CD4-positive, alpha-beta memory T cell (primary cell): Measurements from ENCODE around the gene LCE1C. TPM values are rescaled to one million over a fixed set of nuclear protein-coding genes. Genes with fewer than 3 reads are reported as not detected.

Experiments used
- CTCF ChIA-PET: fragments of 350-600 bp; sonication (Branson Sonifier 250); formaldehyde crosslinking; loops from one replicate; lab custom pipeline; 2021; ENCODE audit warnings: inconsistent platforms; ENCODE audit not compliant: partially characterized antibody; lab: Charles Lee
- POLR2A ChIA-PET: fragments of 350-600 bp; sonication (Branson Sonifier 250); formaldehyde crosslinking; loops from one replicate; lab custom pipeline; 2021; ENCODE audit not compliant: partially characterized antibody; lab: Charles Lee
- DNase-seq, 5 donors: peaks; one replicate each; pipeline versions ENCODE4 v3.0.0 to v3.0.0-alpha.2; 2020 to 2022; ENCODE audit warnings: mixed read lengths in 1 of 5
- H3K27ac ChIP-seq: one replicate; pipeline ENCODE4 v1.7.0; 2013; ENCODE audit warnings: low read depth, low read length
- H3K27me3 ChIP-seq: 2 replicates; pipeline ENCODE4 v1.7.0; 2013; ENCODE audit warnings: mild to moderate bottlenecking, low read length, moderate library complexity; ENCODE audit not compliant: insufficient read depth
- H3K36me3 ChIP-seq: 2 replicates; pipeline ENCODE4 v1.7.0; 2013; ENCODE audit warnings: mild to moderate bottlenecking, low read length, moderate library complexity; ENCODE audit not compliant: insufficient read depth
- H3K4me1 ChIP-seq: 2 replicates; pipeline ENCODE4 v1.7.0; 2013; ENCODE audit warnings: mild to moderate bottlenecking, low read length, moderate library complexity; ENCODE audit not compliant: insufficient read depth
- H3K4me3 ChIP-seq, 2 donors: one replicate each; pipeline ENCODE4 v1.7.0; 2013; ENCODE audit warnings: low read length in 2 of 2, mild to moderate bottlenecking in 1 of 2
- H3K9me3 ChIP-seq, 2 donors: one replicate each; pipeline ENCODE4 v1.7.0; 2013; ENCODE audit warnings: low read length in 2 of 2, control low read depth in 1 of 2; ENCODE audit not compliant: control insufficient read depth in 1 of 2
- H3K27ac Mint-ChIP-seq, 7 donors: one replicate each; pipeline ENCODE4 v1.8.0; 2020 to 2021; ENCODE audit warnings: mixed read lengths in 7 of 7, mild to moderate bottlenecking in 6 of 7, inconsistent platforms in 3 of 7, moderate library complexity in 3 of 7
- H3K27me3 Mint-ChIP-seq, 2 donors: one replicate each; pipeline ENCODE4 v1.8.0; 2020 to 2021; ENCODE audit warnings: mixed read lengths in 2 of 2
- H3K36me3 Mint-ChIP-seq, 2 donors: one replicate each; pipeline ENCODE4 v1.8.0; 2020 to 2021; ENCODE audit warnings: mixed read lengths in 2 of 2, inconsistent platforms in 1 of 2, mild to moderate bottlenecking in 1 of 2
- H3K4me1 Mint-ChIP-seq, 4 donors: one replicate each; pipeline ENCODE4 v1.8.0; 2020 to 2021; ENCODE audit warnings: mixed read lengths in 4 of 4, mild to moderate bottlenecking in 1 of 4
- H3K4me3 Mint-ChIP-seq, 8 donors: one replicate each; pipeline ENCODE4 v1.8.0; 2020 to 2021; ENCODE audit warnings: mixed read lengths in 8 of 8, mild to moderate bottlenecking in 7 of 8, moderate library complexity in 6 of 8, inconsistent platforms in 3 of 8
- H3K9me3 Mint-ChIP-seq, 8 donors: one replicate each; pipeline ENCODE4 v1.8.0; 2020 to 2021; ENCODE audit warnings: mixed read lengths in 8 of 8, mild to moderate bottlenecking in 5 of 8, inconsistent platforms in 3 of 8, moderate library complexity in 1 of 8
- intact Hi-C: fragments of 100-400 bp; cut with micrococcal nuclease; formaldehyde crosslinking; loops from one replicate; pipeline ENCODE4 v1.15.1; 2023
- polyA plus RNA-seq, 2 donors: library from polyadenylated mRNA; unstranded; fragments of 300-500 nt; fragmentation: Illumina TruSeq; gene quantifications; one replicate each; pipeline ENCODE4 v1.2.3, GENCODE V29; 2021
- total RNA-seq, 2 experiments: library from RNA; stranded (reverse); gene quantifications; one replicate each; pipeline ENCODE4 v1.2.3, GENCODE V29; 2021

LCE1C gene
- total and polyA plus RNA-seq, 4 experiments from 2014 or later, result not detected

- CTCF ChIA-PET, result no interaction called here
- H3K27ac ChIP-seq, result no peak overlapping the region
- Mint-ChIP-seq H3K4me1 (no peaks in the 10 kb centered on the region), H3K4me3 (no peak overlapping the region), H3K9me3 (no peaks in the 10 kb centered on the region), H3K27me3 (peaks cover 4 to 5% of the 10 kb centered on the region in 2 donors), H3K27ac (no peak overlapping the region), H3K36me3 (no peaks in the 10 kb centered on the region)
- intact Hi-C loops, result no loop called here
- POLR2A ChIA-PET, result no interaction called here
- H3K9me3 ChIP-seq, result no peaks in the 10 kb centered on the region
- no peaks in the 10 kb centered on the region for H3K27me3 ChIP-seq
- H3K4me3 ChIP-seq, result no peak overlapping the region
- H3K4me1 ChIP-seq, result no peaks in the 10 kb centered on the region
- H3K36me3 ChIP-seq, result no peaks in the 10 kb centered on the region
- DNase-seq, result no peak
Observed at GRCh38 chr1:152817309-152817708, 10.9 kb upstream of the LCE1C start.

- no peak within 1 kb of the TSS for H3K4me3 Mint-ChIP-seq
- peaks cover 0 to 2% (median 0%) of the 10 kb centered on the region in 8 donors for H3K9me3 Mint-ChIP-seq
- Histone ChIP-seq H3K9me3 (no peaks in the 10 kb centered on the region), H3K27ac (no peak within 1 kb of the TSS), H3K4me1 (no peaks in the 10 kb centered on the region), H3K27me3 (no peaks in the 10 kb centered on the region), H3K4me3 (no peak within 1 kb of the TSS), H3K36me3 (no peaks in the 10 kb centered on the region)
- DNase-seq, result no peak
- no peaks in the 10 kb centered on the region for H3K4me1 Mint-ChIP-seq
- intact Hi-C loops, result no loop called here
- no peak within 1 kb of the TSS for H3K27ac Mint-ChIP-seq
- peaks cover 3 to 13% of the 10 kb centered on the region in 2 donors for H3K27me3 Mint-ChIP-seq
- ChIA-PET CTCF (no interaction called here), POLR2A (no interaction called here)
- no peaks in the 10 kb centered on the region for H3K36me3 Mint-ChIP-seq
Observed at GRCh38 chr1:152811671-152812070, 5.2 kb upstream of the LCE1C start, which contains the start of gene LCE1B. Gene LCE1B (plus strand): TSS chr1:152811971. CDS start chr1:152812447, 476 bp downstream.

- Histone ChIP-seq H3K4me1 (no peaks in the 10 kb centered on the region), H3K4me3 (no peak overlapping the region), H3K27me3 (no peaks in the 10 kb centered on the region), H3K36me3 (no peaks in the 10 kb centered on the region), H3K27ac (no peak overlapping the region), H3K9me3 (no peaks in the 10 kb centered on the region)
- no peak for DNase-seq
- Mint-ChIP-seq H3K9me3 (peaks cover 0 to 2% (median 0%) of the 10 kb centered on the region in 8 donors), H3K27ac (no peak overlapping the region), H3K27me3 (peaks cover 3 to 13% of the 10 kb centered on the region in 2 donors), H3K4me1 (no peaks in the 10 kb centered on the region), H3K36me3 (no peaks in the 10 kb centered on the region), H3K4me3 (no peak overlapping the region)
- POLR2A ChIA-PET, result no interaction called here
- CTCF ChIA-PET, result no interaction called here
- intact Hi-C loops, result no loop called here
Observed at GRCh38 chr1:152811050-152811449, 4.6 kb upstream of the LCE1C start.

GRCh38 chr1:152801333-152801732, 5.1 kb downstream of the LCE1C start:
- intact Hi-C loops, result no loop called here
- H3K4me3 Mint-ChIP-seq, result no peak overlapping the region
- Histone ChIP-seq H3K27ac (no peak overlapping the region), H3K36me3 (no peaks in the 10 kb centered on the region), H3K4me3 (no peak overlapping the region), H3K4me1 (no peaks in the 10 kb centered on the region), H3K27me3 (no peaks in the 10 kb centered on the region), H3K9me3 (no peaks in the 10 kb centered on the region)
- H3K27me3 Mint-ChIP-seq, result peaks cover 27% of the 10 kb centered on the region in 2 donors
- ChIA-PET CTCF (no interaction called here), POLR2A (no interaction called here)
- no peaks in the 10 kb centered on the region for H3K36me3 Mint-ChIP-seq
- H3K27ac Mint-ChIP-seq, result no peak overlapping the region
- peaks cover 0 to 2% (median 0%) of the 10 kb centered on the region in 8 donors for H3K9me3 Mint-ChIP-seq
- no peaks in the 10 kb centered on the region for H3K4me1 Mint-ChIP-seq
- no peak for DNase-seq

- no peak within 1 kb of the TSS for H3K4me3 Mint-ChIP-seq
- H3K4me1 ChIP-seq, result no peaks in the 10 kb centered on the region
- DNase-seq, result no peak
- H3K9me3 ChIP-seq, result no peaks in the 10 kb centered on the region
- intact Hi-C loops, result no loop called here
- CTCF ChIA-PET, result no interaction called here
- H3K4me3 ChIP-seq, result no peak within 1 kb of the TSS
- H3K27ac ChIP-seq, result no peak within 1 kb of the TSS
- H3K36me3 ChIP-seq, result no peaks in the 10 kb centered on the region
- POLR2A ChIA-PET, result no interaction called here
- H3K27me3 Mint-ChIP-seq, result peaks cover 11 to 13% of the 10 kb centered on the region in 2 donors
- no peaks in the 10 kb centered on the region for H3K4me1 Mint-ChIP-seq
- H3K9me3 Mint-ChIP-seq, result peaks cover 0 to 2% (median 0%) of the 10 kb centered on the region in 8 donors
- H3K27me3 ChIP-seq, result no peaks in the 10 kb centered on the region
- H3K27ac Mint-ChIP-seq, result no peak within 1 kb of the TSS
- no peaks in the 10 kb centered on the region for H3K36me3 Mint-ChIP-seq
Observed at GRCh38 chr1:152796421-152796820, 10.0 kb downstream of the LCE1C start, which contains the start of gene LCE1D. Gene LCE1D (plus strand): TSS chr1:152796721. CDS start chr1:152797795, 1,074 bp downstream.

GRCh38 chr1:152795686-152796085, 10.8 kb downstream of the LCE1C start:
- no peaks in the 10 kb centered on the region for H3K36me3 Mint-ChIP-seq
- no peak overlapping the region for H3K4me3 Mint-ChIP-seq
- DNase-seq, result no peak
- ChIA-PET CTCF (no interaction called here), POLR2A (no interaction called here)
- Histone ChIP-seq H3K36me3 (no peaks in the 10 kb centered on the region), H3K4me3 (no peak overlapping the region), H3K27me3 (no peaks in the 10 kb centered on the region), H3K27ac (no peak overlapping the region), H3K4me1 (no peaks in the 10 kb centered on the region), H3K9me3 (no peaks in the 10 kb centered on the region)
- no peaks in the 10 kb centered on the region for H3K4me1 Mint-ChIP-seq
- no peak overlapping the region for H3K27ac Mint-ChIP-seq
- peaks cover 0 to 1% (median 0%) of the 10 kb centered on the region in 8 donors for H3K9me3 Mint-ChIP-seq
- intact Hi-C loops, result no loop called here
- peaks cover 5 to 18% of the 10 kb centered on the region in 2 donors for H3K27me3 Mint-ChIP-seq

- no peaks in the 10 kb centered on the region for H3K4me1 Mint-ChIP-seq
- Histone ChIP-seq H3K4me1 (no peaks in the 10 kb centered on the region), H3K27me3 (peaks cover 4% of the 10 kb centered on the region), H3K4me3 (no peak within 1 kb of the TSS), H3K36me3 (no peaks in the 10 kb centered on the region), H3K27ac (no peak within 1 kb of the TSS), H3K9me3 (no peaks in the 10 kb centered on the region)
- H3K4me3 Mint-ChIP-seq, result no peak within 1 kb of the TSS
- H3K27ac Mint-ChIP-seq, result no peak within 1 kb of the TSS
- intact Hi-C loops, result no loop called here
- no peaks in the 10 kb centered on the region for H3K36me3 Mint-ChIP-seq
- ChIA-PET CTCF (no interaction called here), POLR2A (no interaction called here)
- no peaks in the 10 kb centered on the region for H3K9me3 Mint-ChIP-seq
- DNase-seq, result no peak
- H3K27me3 Mint-ChIP-seq, result peaks cover 15 to 46% of the 10 kb centered on the region in 2 donors
Observed at GRCh38 chr1:152786077-152786476, 20.4 kb downstream of the LCE1C start, which contains the start of gene LCE1E. Gene LCE1E (plus strand): TSS chr1:152786257. CDS start chr1:152787300, 1,043 bp downstream.
